Stimulated activated CD4-positive, alpha-beta T cell treated with anti-CD3 and anti-CD28 coated beads, TNF-alpha, amount 100 ng/mL, for 1 hour (primary cell): ENCODE measurements around the gene PCSK5.

Experiments used
- DNase-seq, 3 donors: peaks; one replicate each; pipeline ENCODE4 v3.0.0-alpha.2; 2020; ENCODE audit warnings: low read depth in 3 of 3, low spot score in 1 of 3

PCSK5 gene

GRCh38 chr9:76221423-76221822 is 330.9 kb downstream of the PCSK5 start:
- DNase-seq, result no peak

DNA sequence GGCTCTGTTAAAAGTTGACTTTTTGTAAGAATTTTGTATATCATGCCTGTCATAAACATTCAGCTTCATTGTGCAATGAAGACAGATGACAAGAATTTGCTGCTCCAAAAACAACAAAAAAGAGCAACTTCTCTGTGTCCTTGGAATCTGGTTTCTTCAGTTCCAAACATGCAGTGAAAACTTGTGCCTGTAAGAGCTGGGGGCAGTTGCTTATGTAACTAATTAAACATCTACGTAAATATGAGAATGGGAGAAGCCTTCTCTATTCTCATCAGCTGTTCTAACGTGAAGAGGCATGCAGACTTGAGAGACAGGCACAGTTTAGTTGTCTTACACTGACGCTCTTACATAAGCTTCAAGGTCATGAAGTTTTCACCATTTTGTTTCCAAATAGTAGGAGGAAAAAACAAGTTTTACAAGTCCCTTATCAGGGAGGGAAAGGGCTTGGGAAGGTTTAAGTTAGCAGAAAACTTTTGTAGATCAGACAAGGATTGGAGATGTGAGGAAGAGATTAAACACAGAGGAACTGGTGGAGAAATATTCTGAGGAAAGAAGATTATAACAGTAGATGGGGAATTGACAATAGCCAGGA is 333.4 kb downstream of the PCSK5 start:
- no peak for DNase-seq

DNA sequence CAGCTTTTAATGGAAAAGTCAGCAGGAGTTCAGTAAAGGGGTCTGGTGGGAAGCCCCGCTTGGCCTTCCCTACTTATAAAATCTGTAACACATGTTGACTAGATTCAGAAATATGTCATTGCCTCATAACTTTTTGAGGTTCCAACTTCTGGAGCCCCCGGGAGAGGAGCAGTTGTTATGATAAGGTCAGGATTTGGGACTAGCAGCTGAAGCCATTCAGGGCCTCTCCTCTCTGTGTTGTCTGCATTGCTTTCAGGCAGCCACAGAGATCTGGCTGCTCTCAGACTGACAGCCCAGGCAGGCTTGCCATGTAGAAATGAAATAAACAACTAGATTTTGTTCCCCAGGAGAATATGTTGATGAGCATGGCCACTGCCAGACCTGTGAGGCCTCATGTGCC is 336.7 kb downstream of the PCSK5 start:
- DNase-seq, result no peak

DNA sequence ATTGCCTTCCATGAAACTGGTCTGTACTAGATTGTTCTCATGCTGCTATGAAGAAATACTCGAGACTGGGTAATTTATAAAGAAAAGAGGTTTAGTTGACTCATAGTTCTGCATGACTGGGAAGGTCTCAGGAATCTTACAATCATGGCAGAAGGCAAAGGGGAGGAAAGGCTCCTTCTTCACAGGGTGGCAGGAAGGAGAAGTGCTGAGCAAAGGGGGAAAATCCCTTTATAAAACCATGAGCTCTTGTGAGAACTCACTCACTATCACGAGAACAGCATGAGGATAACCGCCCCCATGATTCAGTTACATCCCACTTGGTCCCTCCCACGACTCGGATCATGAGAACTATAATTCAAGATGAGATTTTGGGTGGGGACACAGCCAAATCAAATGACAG is 340.5 kb downstream of the PCSK5 start:
- no peak for DNase-seq

- DNase-seq, result no peak
Measured at GRCh38 chr9:76232861-76233489, 342.5 kb downstream of the PCSK5 start.

DNA sequence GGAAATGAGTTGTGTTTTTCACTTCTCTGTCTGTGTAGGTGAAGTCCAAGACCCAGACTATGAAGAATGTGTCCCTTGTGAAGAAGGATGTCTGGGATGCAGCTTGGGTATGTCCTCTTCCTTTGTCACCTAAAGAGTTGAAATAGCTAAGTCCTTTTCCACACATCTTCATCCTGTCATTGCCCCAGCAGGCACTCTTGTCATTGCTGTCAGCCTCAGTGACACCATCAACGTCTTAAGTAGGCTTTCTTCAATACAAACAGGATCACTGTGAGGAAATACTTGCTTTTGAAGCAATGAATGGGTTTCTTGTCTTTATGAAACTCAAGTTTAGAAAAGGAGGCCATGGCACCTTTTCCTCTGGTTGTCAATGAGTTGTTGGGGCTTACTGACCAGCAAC is 350.1 kb downstream of the PCSK5 start:
- no peak for DNase-seq

- DNase-seq, result no peak
Measured at GRCh38 chr9:76245518-76245917, 355.0 kb downstream of the PCSK5 start.

DNA sequence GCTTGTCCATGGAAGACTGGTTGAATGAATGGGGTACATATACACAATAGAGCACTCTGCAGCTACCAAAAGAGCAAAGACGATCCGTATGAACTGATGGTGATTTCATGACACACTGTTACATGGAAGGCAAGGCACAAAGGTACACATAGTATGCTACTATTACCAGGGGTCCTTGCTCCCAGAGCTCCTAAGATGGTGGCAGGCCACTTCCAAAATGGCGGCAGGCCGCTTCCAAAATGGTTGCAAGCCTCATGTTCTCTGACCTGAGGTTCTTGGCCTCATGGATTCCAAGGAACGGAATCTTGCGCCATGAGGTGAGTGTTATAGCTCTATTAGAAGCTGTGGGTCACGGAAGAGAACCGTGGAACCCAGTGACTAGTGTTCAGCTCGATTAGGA is 356.2 kb downstream of the PCSK5 start:
- no peak for DNase-seq

DNA sequence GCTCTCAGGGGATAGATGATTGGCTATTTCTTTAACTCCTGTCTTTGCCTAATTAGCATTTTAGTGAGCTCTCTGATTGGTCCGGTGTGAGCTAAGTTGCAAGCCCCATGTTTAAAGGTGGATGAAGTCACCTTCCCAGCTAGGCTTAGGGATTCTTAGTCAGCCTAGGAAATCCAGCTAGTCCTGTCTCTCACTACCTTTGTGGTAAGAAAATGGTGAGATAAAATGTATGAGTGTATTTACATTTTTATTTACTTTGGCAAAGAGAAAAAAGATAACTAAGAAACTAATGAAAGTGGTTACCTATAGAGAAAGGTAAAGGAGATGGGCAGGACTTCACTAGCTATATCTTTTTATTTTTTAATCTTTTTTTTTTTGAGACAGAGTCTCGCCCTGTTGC is 357.0 kb downstream of the PCSK5 start:
- DNase-seq, result no peak

- DNase-seq, result no peak
Measured at GRCh38 chr9:76249309-76249708, 358.8 kb downstream of the PCSK5 start.

GRCh38 chr9:76255781-76256455 is 365.4 kb downstream of the PCSK5 start:
- DNase-seq, result no peak

- DNase-seq, result no peak
Measured at GRCh38 chr9:76257311-76257710, 366.8 kb downstream of the PCSK5 start.

DNA sequence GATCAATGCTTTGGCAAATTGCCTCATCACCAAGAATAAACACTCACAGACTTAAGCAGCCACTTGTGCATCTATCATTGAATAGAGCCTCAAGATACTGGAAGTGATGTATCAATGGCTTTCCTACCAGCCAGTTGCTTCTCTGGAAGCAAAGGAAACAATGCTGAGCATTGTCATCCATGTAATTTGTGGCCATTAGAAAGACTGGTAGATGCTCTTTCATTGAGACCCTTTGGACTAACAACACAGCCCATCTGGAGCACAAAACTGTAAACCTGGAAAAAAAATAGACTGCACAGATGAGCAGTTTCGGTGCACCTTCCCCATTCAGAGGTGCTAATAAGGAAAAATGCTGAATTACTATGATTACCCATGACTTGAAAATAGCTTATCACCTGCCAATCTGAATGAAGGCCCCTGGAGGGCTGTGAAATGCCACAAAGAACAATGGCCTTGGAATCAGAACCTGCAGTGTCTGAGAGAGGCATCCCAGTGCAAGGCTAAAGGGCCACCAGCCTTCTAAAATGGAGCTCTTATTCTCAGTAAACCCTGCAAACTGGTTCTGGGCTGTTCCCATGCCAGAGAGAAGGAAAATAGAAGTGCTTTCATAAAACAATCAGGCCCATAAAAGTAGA is 376.3 kb downstream of the PCSK5 start:
- DNase-seq, result no peak

DNA sequence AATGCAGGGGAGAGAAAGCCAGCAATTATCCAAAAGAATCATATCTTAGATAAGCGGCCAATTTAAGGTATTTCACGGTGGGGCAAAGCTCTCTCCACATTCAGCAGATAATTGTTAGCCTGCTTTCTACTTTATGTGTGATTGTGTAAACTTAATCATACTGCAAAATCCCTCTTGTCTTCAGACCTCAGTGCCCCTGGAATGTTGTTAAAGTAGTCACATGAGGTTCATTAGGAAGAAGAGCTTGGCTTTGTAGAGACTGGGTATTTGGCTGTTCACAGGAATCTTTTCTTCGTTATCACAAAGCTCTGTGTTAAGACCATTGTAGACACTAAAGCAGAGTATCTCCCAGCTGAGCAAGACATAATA is 376.8 kb downstream of the PCSK5 start:
- DNase-seq, result no peak

GRCh38 chr9:76269789-76270188 is 379.3 kb downstream of the PCSK5 start:
- DNase-seq, result no peak

DNA sequence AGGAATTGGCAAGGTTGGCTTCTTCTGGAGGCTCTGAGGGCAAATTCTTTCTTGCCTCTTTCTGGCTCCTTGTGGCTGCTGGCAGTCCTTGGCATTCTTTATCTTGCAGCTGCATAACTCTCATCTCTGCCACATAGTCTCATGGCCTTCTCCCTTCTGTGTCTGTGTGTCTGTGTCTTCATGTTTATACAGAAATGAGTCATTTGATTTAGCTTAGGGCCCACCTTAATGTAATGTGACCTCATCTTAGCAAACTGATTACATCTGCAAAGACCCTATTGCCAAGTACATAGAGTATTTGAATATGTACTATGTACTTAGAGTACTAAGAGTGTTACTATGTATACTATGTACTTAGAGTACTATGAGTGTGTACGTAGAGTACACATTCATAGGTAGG is 381.3 kb downstream of the PCSK5 start:
- DNase-seq, result no peak

DNA sequence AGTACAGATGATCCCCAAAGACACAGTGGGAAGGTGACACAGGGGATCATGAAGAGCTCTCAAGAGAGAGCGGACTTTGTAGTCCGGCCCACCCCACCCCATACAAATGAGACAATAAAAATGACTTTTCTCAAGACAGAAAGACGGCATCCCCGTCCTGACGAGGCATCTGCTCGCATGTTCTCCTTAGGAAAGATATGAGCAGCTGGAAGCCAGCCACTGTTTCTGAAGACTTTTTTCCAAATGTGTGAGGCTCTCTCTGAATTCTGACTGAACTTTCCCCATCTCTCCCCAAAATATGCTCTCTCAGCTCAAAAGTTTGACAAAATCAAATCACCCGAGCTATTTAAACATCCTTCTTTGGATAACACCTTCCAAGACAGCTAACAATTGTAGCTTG is 398.6 kb downstream of the PCSK5 start:
- DNase-seq, result no peak

GRCh38 chr9:76289703-76290102 is 399.2 kb downstream of the PCSK5 start:
- DNase-seq, result no peak

DNA sequence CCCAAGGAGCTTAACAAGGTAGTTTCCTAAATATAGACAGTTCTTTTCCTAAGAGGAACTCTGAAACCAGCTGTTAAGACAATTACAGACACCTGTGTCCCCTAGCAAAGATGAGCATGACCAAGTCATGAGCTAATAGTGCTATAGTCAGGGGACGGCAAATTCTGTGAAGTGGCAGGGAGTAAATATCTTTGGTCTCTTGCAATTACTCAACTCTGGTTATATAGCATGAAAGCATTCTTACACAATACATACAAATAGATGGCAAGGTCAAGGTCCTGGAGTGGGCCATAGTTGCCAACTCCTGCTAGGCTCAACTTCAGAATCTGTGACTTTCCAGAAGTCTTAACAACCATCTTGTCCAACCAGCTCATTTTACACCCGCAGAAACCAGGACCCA is 400.1 kb downstream of the PCSK5 start:
- DNase-seq, result no peak

DNA sequence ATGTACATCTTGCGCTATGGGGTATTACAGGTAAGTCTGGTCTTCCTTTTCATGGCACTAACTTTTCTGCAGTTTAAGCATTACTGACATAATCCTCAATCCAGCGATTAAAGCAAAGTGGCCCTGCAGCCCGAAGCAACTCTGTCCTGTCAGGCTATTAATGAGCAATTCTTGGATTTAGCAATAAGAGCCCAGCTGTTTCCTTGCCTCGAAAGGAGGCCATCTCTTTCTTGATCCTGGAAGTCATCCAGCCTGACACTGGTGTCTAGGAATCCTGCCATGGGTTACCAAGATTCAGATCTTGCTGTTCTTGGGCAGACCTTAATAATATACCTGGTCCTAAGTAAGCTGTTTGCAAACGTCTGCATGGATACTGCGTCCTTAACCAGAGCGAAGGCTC is 401.8 kb downstream of the PCSK5 start:
- DNase-seq, result no peak

DNA sequence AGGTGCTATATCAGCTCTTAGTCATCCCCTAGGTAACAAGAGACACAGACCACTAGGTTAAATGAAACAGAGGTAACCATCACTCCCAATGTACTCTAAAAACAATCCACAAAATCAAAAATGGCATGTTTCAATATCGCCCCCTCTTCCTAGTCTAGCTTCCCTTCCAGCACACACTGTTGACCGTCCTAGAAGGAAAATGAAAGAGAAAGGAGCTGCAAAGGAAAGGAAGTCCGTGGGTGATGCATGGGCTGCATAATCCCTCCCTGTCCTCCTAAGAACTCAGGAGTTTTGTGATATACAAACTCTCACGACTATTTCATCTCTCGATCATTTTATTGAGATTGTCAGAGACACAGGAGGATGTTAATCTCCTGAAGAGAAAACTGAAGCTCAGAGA is 402.2 kb downstream of the PCSK5 start:
- no peak for DNase-seq

- no peak for DNase-seq
Measured at GRCh38 chr9:76294301-76294700, 403.8 kb downstream of the PCSK5 start.
